IPS-NIHi11 (cell line): Measurements from ENCODE around the gene SLC16A8.

Experiments used
- DNase-seq: peaks from one replicate; pipeline ENCODE4 v3.0.0; 2012; ENCODE audit warnings: mixed read lengths, low spot score

The SLC16A8 gene

GRCh38 chr22:38028344-38029130, 55.4 kb downstream of the SLC16A8 start:
- no peak for DNase-seq
